Measurements from ENCODE around the gene BTN1A1. TPM values are rescaled to one million over a fixed set of nuclear protein-coding genes. Genes with fewer than 3 reads are reported as not detected.

BTN1A1 gene, protein sequence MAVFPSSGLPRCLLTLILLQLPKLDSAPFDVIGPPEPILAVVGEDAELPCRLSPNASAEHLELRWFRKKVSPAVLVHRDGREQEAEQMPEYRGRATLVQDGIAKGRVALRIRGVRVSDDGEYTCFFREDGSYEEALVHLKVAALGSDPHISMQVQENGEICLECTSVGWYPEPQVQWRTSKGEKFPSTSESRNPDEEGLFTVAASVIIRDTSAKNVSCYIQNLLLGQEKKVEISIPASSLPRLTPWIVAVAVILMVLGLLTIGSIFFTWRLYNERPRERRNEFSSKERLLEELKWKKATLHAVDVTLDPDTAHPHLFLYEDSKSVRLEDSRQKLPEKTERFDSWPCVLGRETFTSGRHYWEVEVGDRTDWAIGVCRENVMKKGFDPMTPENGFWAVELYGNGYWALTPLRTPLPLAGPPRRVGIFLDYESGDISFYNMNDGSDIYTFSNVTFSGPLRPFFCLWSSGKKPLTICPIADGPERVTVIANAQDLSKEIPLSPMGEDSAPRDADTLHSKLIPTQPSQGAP
- total RNA-seq (2013; cell fraction: nucleolus; rRNA removed), result not detected in 2 replicates
- 0.79 and 1.1 TPM in 2 replicates for total RNA-seq (2014; rRNA removed)
- total RNA-seq (2014; rRNA removed; fragmentation: Illumina TruSeq; extraction: Trizol), result 1.1 TPM in 2 replicates
- total RNA-seq (2021), result 1.1 and 1.5 TPM in 2 replicates
- 0.26 TPM for polyA plus RNA-seq (2011; ENCODE audit: low read depth)
- polyA plus RNA-seq (2011; rRNA removed), result 0.04 and 0.05 TPM in 2 replicates
- polyA plus RNA-seq (2011; cell fraction: cytosol; rRNA removed), result 0.03 TPM in 2 replicates
- polyA plus RNA-seq (2011; cell fraction: nucleus; rRNA removed), result not detected in 2 replicates
- 0.08 and 0.26 TPM in 2 replicates for polyA plus RNA-seq (2012)
- 1.7 and 2.2 TPM in 2 replicates for polyA plus RNA-seq (2014; fragmentation: Illumina TruSeq; extraction: Trizol)
- polyA plus RNA-seq (2014; fragmentation: Nextera tagmentation; extraction: Ambion mirVana), result under 1 TPM; 0.82 to 0.91 TPM
- polyA plus RNA-seq (2014; rRNA removed), result 0.57 and 0.63 TPM in 2 replicates
- polyA plus RNA-seq (2016; fragmentation: Nextera tagmentation; extraction: Ambion mirVana), result 1 to 10 TPM in 1 of 2 experiments, under 1 TPM in 1; 0.18 to 1.1 TPM
- not detected in 2 replicates for polyA minus RNA-seq (2011; rRNA and poly(A)+ RNA removed)
- polyA minus RNA-seq (2011; cell fraction: cytosol; rRNA and poly(A)+ RNA removed), result not detected in 2 replicates
- not detected in 2 replicates for polyA minus RNA-seq (2011; cell fraction: nucleus; rRNA and poly(A)+ RNA removed)
- not detected for Bru-seq, nascent RNA
- not detected for BruChase-seq, experiment 1, labeled RNA remaining after a 6-hour chase
- percentile 13 among the genes with signal in this experiment for BruChase-seq, experiment 2, labeled RNA remaining after a 2-hour chase
- long read RNA-seq, experiment 1, result 0 reads
- long read RNA-seq, experiment 2, result 0 reads

DNA sequence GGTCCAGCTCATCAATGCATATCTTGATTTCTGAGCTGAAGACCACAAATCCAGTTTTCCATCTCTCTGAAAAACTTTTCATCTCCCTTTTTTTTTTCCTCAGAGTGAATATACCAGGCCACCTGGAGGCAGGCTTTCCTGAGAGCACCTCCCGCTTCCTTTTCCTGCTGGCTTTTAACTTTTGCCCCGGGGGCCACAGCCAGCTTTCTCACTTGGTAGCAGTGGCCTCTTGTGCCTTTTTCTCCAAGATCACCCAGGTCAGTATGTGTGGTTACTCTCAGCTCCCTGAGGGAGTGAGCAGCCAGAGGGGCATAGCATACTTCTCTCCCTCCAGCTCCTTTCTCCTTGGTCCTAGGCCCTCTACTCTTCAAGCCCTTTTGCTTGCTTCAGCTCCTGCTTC is at the start of gene BTN1A1:
BTN1A1 (plus strand) TSS at position 202 of the 400 bp plus-strand sequence. CDS start 984 bp downstream, outside the sequence.
- H3K27ac ChIP-seq (ENCODE audit: control insufficient read depth, insufficient read depth), result no peak within 1 kb of the TSS
- in situ Hi-C loops (cut with MboI) (no loop called here), intact Hi-C loops (cut with micrococcal nuclease; ENCODE audit: unreplicated experiment) (no loop called here)
- POLR2A ChIA-PET, result no interaction called here
- DNase-seq (ENCODE audit: low read depth, low spot score) (no peak), FAIRE-seq (no peak), ATAC-seq (no peak)
- peaks cover 11% of the 10 kb centered on the region; the same call in 1 of the 2 replicates for H3K4me1 ChIP-seq (ENCODE audit: control insufficient read depth, insufficient read depth, low read length)
- H3K79me2 ChIP-seq (ENCODE audit: control insufficient read depth, insufficient read depth, low read length), result no peaks in the 10 kb centered on the region
- CTCF ChIA-PET, result interaction anchor here (1.0 kb wide), 1 partner anchor 154 kb away, joined by 3 read pairs; no protein-coding TSS in a partner anchor
- no peak within 1 kb of the TSS for H3K4me2 ChIP-seq (ENCODE audit: control insufficient read depth, insufficient read depth)
- H3K36me3 ChIP-seq (ENCODE audit: control insufficient read depth in 2 of 2, insufficient read depth in 2 of 2, low read length in 1 of 2), result no peaks in the 10 kb centered on the region
- no peak within 1 kb of the TSS for H3K9ac ChIP-seq (ENCODE audit: control insufficient read depth, insufficient read depth, low read length)
- no peaks in the 10 kb centered on the region for H3K9me3 ChIP-seq (replicated peaks; ENCODE audit: control insufficient read depth, insufficient read depth, low read length)
- H2AFZ ChIP-seq (ENCODE audit: control insufficient read depth, low read depth, low read length), result no peak within 1 kb of the TSS
- 71% methylated on average over 2 of the region's 2 CpGs for WGBS (ENCODE audit: insufficient coverage, insufficient replicate concordance, low lambda C conversion rate, missing lambda C conversion rate)
- BruUV-seq (replicated peaks), result no TSS peak
- RAD21 ChIA-PET (ENCODE audit: unreplicated experiment), result no interaction called here
- SMC1A ChIA-PET (ENCODE audit: uncharacterized antibody, unreplicated experiment), result interaction anchor here (1.7 kb wide), 1 partner anchor 9 kb away, joined by 3 read pairs; no protein-coding TSS in a partner anchor
- H3K4me3 ChIP-seq, result peak within 1 kb of the TSS; percentile 33; the same call in 1 of the 2 replicates
- no peaks in the 10 kb centered on the region; a peak in 1 of 4 replicates for H3K27me3 ChIP-seq (replicated peaks in 1 of 2; ENCODE audit: control insufficient read depth in 2 of 2, insufficient read depth in 2 of 2, low read length in 1 of 2)
- H4K20me1 ChIP-seq (ENCODE audit: control insufficient read depth, insufficient read depth), result no peaks in the 10 kb centered on the region
- TF ChIP-seq, protein P1, sequence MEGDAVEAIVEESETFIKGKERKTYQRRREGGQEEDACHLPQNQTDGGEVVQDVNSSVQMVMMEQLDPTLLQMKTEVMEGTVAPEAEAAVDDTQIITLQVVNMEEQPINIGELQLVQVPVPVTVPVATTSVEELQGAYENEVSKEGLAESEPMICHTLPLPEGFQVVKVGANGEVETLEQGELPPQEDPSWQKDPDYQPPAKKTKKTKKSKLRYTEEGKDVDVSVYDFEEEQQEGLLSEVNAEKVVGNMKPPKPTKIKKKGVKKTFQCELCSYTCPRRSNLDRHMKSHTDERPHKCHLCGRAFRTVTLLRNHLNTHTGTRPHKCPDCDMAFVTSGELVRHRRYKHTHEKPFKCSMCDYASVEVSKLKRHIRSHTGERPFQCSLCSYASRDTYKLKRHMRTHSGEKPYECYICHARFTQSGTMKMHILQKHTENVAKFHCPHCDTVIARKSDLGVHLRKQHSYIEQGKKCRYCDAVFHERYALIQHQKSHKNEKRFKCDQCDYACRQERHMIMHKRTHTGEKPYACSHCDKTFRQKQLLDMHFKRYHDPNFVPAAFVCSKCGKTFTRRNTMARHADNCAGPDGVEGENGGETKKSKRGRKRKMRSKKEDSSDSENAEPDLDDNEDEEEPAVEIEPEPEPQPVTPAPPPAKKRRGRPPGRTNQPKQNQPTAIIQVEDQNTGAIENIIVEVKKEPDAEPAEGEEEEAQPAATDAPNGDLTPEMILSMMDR (IDR thresholded peaks at IDR 0.05 in 2 of 3, conservative IDR thresholded peaks at IDR 0.05 in 1 of 3; ENCODE audit: control insufficient read depth in 2 of 3, extremely low read depth in 1 of 3, insufficient read depth in 1 of 3, low read depth in 3 of 3, low read length in 3 of 3), result no peak
- no peak for TF ChIP-seq FOXM1 (IDR thresholded peaks at IDR 0.05; ENCODE audit: low read depth, low read length)
- TF ChIP-seq ASH2L (IDR thresholded peaks at IDR 0.05; ENCODE audit: borderline replicate concordance, low read depth), result no peak
- no peak for TF ChIP-seq POLR2AphosphoS2 (IDR thresholded peaks at IDR 0.05; ENCODE audit: low read depth, low read length)
- TF ChIP-seq STAT3 (IDR thresholded peaks at IDR 0.05; ENCODE audit: low read depth, low read length), result no peak
- no peak for TF ChIP-seq NFYB (IDR thresholded peaks at IDR 0.05; ENCODE audit: insufficient read depth, low read depth, low read length)
- no peak for TF ChIP-seq SMC3 (IDR thresholded peaks at IDR 0.05; ENCODE audit: borderline replicate concordance, low read length)
- TF ChIP-seq HDGF (IDR thresholded peaks at IDR 0.05), result no peak
- no peak for TF ChIP-seq USF1 (IDR thresholded peaks at IDR 0.05; ENCODE audit: borderline replicate concordance, extremely low read length, insufficient read depth, low read depth, low read length)
- TF ChIP-seq, protein P2, sequence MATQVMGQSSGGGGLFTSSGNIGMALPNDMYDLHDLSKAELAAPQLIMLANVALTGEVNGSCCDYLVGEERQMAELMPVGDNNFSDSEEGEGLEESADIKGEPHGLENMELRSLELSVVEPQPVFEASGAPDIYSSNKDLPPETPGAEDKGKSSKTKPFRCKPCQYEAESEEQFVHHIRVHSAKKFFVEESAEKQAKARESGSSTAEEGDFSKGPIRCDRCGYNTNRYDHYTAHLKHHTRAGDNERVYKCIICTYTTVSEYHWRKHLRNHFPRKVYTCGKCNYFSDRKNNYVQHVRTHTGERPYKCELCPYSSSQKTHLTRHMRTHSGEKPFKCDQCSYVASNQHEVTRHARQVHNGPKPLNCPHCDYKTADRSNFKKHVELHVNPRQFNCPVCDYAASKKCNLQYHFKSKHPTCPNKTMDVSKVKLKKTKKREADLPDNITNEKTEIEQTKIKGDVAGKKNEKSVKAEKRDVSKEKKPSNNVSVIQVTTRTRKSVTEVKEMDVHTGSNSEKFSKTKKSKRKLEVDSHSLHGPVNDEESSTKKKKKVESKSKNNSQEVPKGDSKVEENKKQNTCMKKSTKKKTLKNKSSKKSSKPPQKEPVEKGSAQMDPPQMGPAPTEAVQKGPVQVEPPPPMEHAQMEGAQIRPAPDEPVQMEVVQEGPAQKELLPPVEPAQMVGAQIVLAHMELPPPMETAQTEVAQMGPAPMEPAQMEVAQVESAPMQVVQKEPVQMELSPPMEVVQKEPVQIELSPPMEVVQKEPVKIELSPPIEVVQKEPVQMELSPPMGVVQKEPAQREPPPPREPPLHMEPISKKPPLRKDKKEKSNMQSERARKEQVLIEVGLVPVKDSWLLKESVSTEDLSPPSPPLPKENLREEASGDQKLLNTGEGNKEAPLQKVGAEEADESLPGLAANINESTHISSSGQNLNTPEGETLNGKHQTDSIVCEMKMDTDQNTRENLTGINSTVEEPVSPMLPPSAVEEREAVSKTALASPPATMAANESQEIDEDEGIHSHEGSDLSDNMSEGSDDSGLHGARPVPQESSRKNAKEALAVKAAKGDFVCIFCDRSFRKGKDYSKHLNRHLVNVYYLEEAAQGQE (IDR thresholded peaks at IDR 0.05; ENCODE audit: low read depth, low read length), result no peak
- TF ChIP-seq RBBP5 (conservative IDR thresholded peaks at IDR 0.05), result no peak

Measured in GM12878 (cell line).